Measurements from ENCODE around the gene SPOPL. TPM values are rescaled to one million over a fixed set of nuclear protein-coding genes. Genes with fewer than 3 reads are reported as not detected.

Gene SPOPL
- total and polyA plus RNA-seq, 2 donors (not counting 1 experiment from before 2014, with no cell fraction given), result 14.0 to 53.6 TPM

- Histone ChIP-seq H3K4me3 (ENCODE audit: control extremely low read depth in 1 of 5, extremely low read depth in 1 of 5, insufficient read depth in 1 of 5, low read depth in 2 of 5, low read length in 4 of 5) (no peak overlapping the region), H3K27ac (ENCODE audit: low read length in 2 of 2) (no peak overlapping the region), H3K27me3 (replicated peaks in 1 of 4; ENCODE audit: control extremely low read depth in 1 of 4, control insufficient read depth in 3 of 4, insufficient read depth in 4 of 4, low read length in 3 of 4) (no peaks in the 10 kb centered on the region), H3K4me1 (ENCODE audit: control insufficient read depth in 2 of 2, insufficient read depth in 2 of 2, low read length in 2 of 2) (peaks cover 23% of the 10 kb centered on the region in 2 donors), H3K4me2 (replicated peaks; ENCODE audit: low read depth, low read length, poor library complexity, severe bottlenecking) (no peak overlapping the region), H2AFZ (ENCODE audit: insufficient read depth, low read depth, low read length, poor library complexity, severe bottlenecking) (no peak overlapping the region), H4K20me1 (ENCODE audit: control insufficient read depth, insufficient read depth, low read length, poor library complexity, severe bottlenecking) (no peaks in the 10 kb centered on the region), H3K36me3 (replicated peaks in 1 of 2; ENCODE audit: control extremely low read depth in 1 of 2, control insufficient read depth in 1 of 2, extremely low read depth in 1 of 2, insufficient read depth in 2 of 2, low read length in 1 of 2) (no peaks in the 10 kb centered on the region), H3K9ac (ENCODE audit: low read length) (no peak overlapping the region), H3K9me3 (ENCODE audit: control extremely low read depth in 1 of 3, control insufficient read depth in 2 of 3, insufficient read depth in 1 of 3, low read length in 2 of 3) (no peaks in the 10 kb centered on the region), H3K79me2 (ENCODE audit: control insufficient read depth, insufficient read depth, low read length) (no peaks in the 10 kb centered on the region)
- DNase-seq (no peak), ATAC-seq (ENCODE audit: low read depth) (no peak)
- ChIA-PET CTCF (no interaction called here), POLR2A (no interaction called here)
- H3K27ac Mint-ChIP-seq, result no peak overlapping the region
- WGBS (ENCODE audit: insufficient coverage), result 98% methylated on average over 3 of the region's 5 CpGs
- no peaks in the 10 kb centered on the region for H3K9me3 Mint-ChIP-seq (ENCODE audit: insufficient read depth)
- peaks cover 22% of the 10 kb centered on the region for H3K4me1 Mint-ChIP-seq
- H3K27me3 Mint-ChIP-seq, result no peaks in the 10 kb centered on the region
- intact Hi-C loops (cut with micrococcal nuclease), result no loop called here
- no peak for TF ChIP-seq CTCF (IDR thresholded peaks at IDR 0.05)
- H3K4me3 Mint-ChIP-seq, result no peak overlapping the region
Observed at GRCh38 chr2:138470941-138471340, 30.6 kb upstream of the SPOPL start.

- Histone ChIP-seq H3K27me3 (replicated peaks in 1 of 4; ENCODE audit: control extremely low read depth in 1 of 4, control insufficient read depth in 3 of 4, insufficient read depth in 4 of 4, low read length in 3 of 4) (no peaks in the 10 kb centered on the region), H3K27ac (ENCODE audit: low read length in 2 of 2) (peak overlapping the region in 1 of 2 donors; percentile 62), H3K4me3 (ENCODE audit: control extremely low read depth in 1 of 5, extremely low read depth in 1 of 5, insufficient read depth in 1 of 5, low read depth in 2 of 5, low read length in 4 of 5) (no peak overlapping the region), H3K36me3 (replicated peaks in 1 of 2; ENCODE audit: control extremely low read depth in 1 of 2, control insufficient read depth in 1 of 2, extremely low read depth in 1 of 2, insufficient read depth in 2 of 2, low read length in 1 of 2) (no peaks in the 10 kb centered on the region), H3K9me3 (ENCODE audit: control extremely low read depth in 1 of 3, control insufficient read depth in 2 of 3, insufficient read depth in 1 of 3, low read length in 2 of 3) (no peaks in the 10 kb centered on the region), H4K20me1 (ENCODE audit: control insufficient read depth, insufficient read depth, low read length, poor library complexity, severe bottlenecking) (no peaks in the 10 kb centered on the region), H3K4me2 (replicated peaks; ENCODE audit: low read depth, low read length, poor library complexity, severe bottlenecking) (peak overlapping the region; percentile 48), H3K4me1 (ENCODE audit: control insufficient read depth in 2 of 2, insufficient read depth in 2 of 2, low read length in 2 of 2) (peaks cover 23% of the 10 kb centered on the region in 2 donors), H2AFZ (ENCODE audit: insufficient read depth, low read depth, low read length, poor library complexity, severe bottlenecking) (no peak overlapping the region), H3K79me2 (ENCODE audit: control insufficient read depth, insufficient read depth, low read length) (no peaks in the 10 kb centered on the region), H3K9ac (ENCODE audit: low read length) (no peak overlapping the region)
- Mint-ChIP-seq H3K9me3 (ENCODE audit: insufficient read depth) (no peaks in the 10 kb centered on the region), H3K4me3 (peak overlapping the region; percentile 10), H3K4me1 (peaks cover 30% of the 10 kb centered on the region), H3K27me3 (no peaks in the 10 kb centered on the region), H3K27ac (no peak overlapping the region)
- ChIA-PET POLR2A (no interaction called here), CTCF (interaction anchor here (1.1 to 1.5 kb wide), 3 partner anchors 12 to 313 kb away, joined by 3 to 4 read pairs (median 4); no protein-coding TSS in a partner anchor)
- no peak for ATAC-seq (ENCODE audit: low read depth)
- intact Hi-C loops (cut with micrococcal nuclease), result loop anchor here (2.0 kb wide), 1 partner anchor 29 kb away; no protein-coding TSS in a partner anchor
- DNase-seq, result no peak
- TF ChIP-seq CTCF (IDR thresholded peaks at IDR 0.05) (no peak), EZH2 (IDR thresholded peaks at IDR 0.05; ENCODE audit: borderline replicate concordance, insufficient read depth, low read depth, low read length, poor library complexity, severe bottlenecking) (no peak)
- no CpG with 5 or more reads among the region's 4 CpGs for WGBS (ENCODE audit: insufficient coverage)
Observed at GRCh38 chr2:138474100-138474825, 27.3 kb upstream of the SPOPL start.

Measured in B cell (primary cell).